ENCODE results near the gene MAP7D1.

MAP7D1 gene

GRCh38 chr1:36122062-36123030, 33.6 kb upstream of the MAP7D1 start:
- H3K9me2 ChIP-seq (replicated peaks; ENCODE audit: insufficient read depth, low read length) = no peaks in the 10 kb centered on the region
- no peaks in the 10 kb centered on the region for H3K79me2 ChIP-seq (ENCODE audit: insufficient read depth, low read length)
- H3K36me3 ChIP-seq (ENCODE audit: low read length) = no peaks in the 10 kb centered on the region
- no peak overlapping the region for H2AFZ ChIP-seq (ENCODE audit: low read depth, low read length, severe bottlenecking)
- no peak overlapping the region for H3K4me2 ChIP-seq (ENCODE audit: low read depth, low read length, poor library complexity, severe bottlenecking)
- no peaks in the 10 kb centered on the region for H3K9me3 ChIP-seq (ENCODE audit: insufficient read depth, low read length)
- H3K27ac ChIP-seq (ENCODE audit: low read depth, low read length) = no peak overlapping the region
- H4K20me1 ChIP-seq (ENCODE audit: low read depth, low read length) = no peaks in the 10 kb centered on the region
- H3K4me3 ChIP-seq (ENCODE audit: insufficient read depth, low read length, poor library complexity, severe bottlenecking) = no peak overlapping the region
- TF ChIP-seq EZH2phosphoT487 (conservative IDR thresholded peaks at IDR 0.05; ENCODE audit: low read length) = no peak
- no peak for TF ChIP-seq CTCF (IDR thresholded peaks at IDR 0.05; ENCODE audit: insufficient read depth, low read length, poor library complexity, severe bottlenecking)
- no peak overlapping the region for H3K9ac ChIP-seq (ENCODE audit: low read length)
- no peaks in the 10 kb centered on the region for H3K27me3 ChIP-seq (ENCODE audit: low read length)
- H3F3A ChIP-seq (ENCODE audit: insufficient read depth) = no peaks in the 10 kb centered on the region

GRCh38 chr1:36123356-36123755, 32.6 kb upstream of the MAP7D1 start:
- H3K9ac ChIP-seq (ENCODE audit: low read length) = no peak overlapping the region
- no peaks in the 10 kb centered on the region for H4K20me1 ChIP-seq (ENCODE audit: low read depth, low read length)
- no peaks in the 10 kb centered on the region for H3F3A ChIP-seq (ENCODE audit: insufficient read depth)
- peak overlapping the region; percentile 23 for H2AFZ ChIP-seq (ENCODE audit: low read depth, low read length, severe bottlenecking)
- no peaks in the 10 kb centered on the region for H3K9me2 ChIP-seq (replicated peaks; ENCODE audit: insufficient read depth, low read length)
- no peak overlapping the region for H3K4me3 ChIP-seq (ENCODE audit: insufficient read depth, low read length, poor library complexity, severe bottlenecking)
- no peaks in the 10 kb centered on the region for H3K79me2 ChIP-seq (ENCODE audit: insufficient read depth, low read length)
- H3K36me3 ChIP-seq (ENCODE audit: low read length) = no peaks in the 10 kb centered on the region
- no peaks in the 10 kb centered on the region for H3K9me3 ChIP-seq (ENCODE audit: insufficient read depth, low read length)
- H3K27ac ChIP-seq (ENCODE audit: low read depth, low read length) = no peak overlapping the region
- TF ChIP-seq EZH2phosphoT487 (conservative IDR thresholded peaks at IDR 0.05; ENCODE audit: low read length) (no peak), CTCF (IDR thresholded peaks at IDR 0.05; ENCODE audit: insufficient read depth, low read length, poor library complexity, severe bottlenecking) (no peak)
- H3K27me3 ChIP-seq (ENCODE audit: low read length) = no peaks in the 10 kb centered on the region
- H3K4me2 ChIP-seq (ENCODE audit: low read depth, low read length, poor library complexity, severe bottlenecking) = no peak overlapping the region

GRCh38 chr1:36124404-36125128, 31.4 kb upstream of the MAP7D1 start:
- Histone ChIP-seq H2AFZ (ENCODE audit: low read depth, low read length, severe bottlenecking) (no peak overlapping the region), H3K36me3 (ENCODE audit: low read length) (no peaks in the 10 kb centered on the region), H3K79me2 (ENCODE audit: insufficient read depth, low read length) (no peaks in the 10 kb centered on the region), H3K9me3 (ENCODE audit: insufficient read depth, low read length) (no peaks in the 10 kb centered on the region), H3F3A (ENCODE audit: insufficient read depth) (no peaks in the 10 kb centered on the region), H3K27me3 (ENCODE audit: low read length) (no peaks in the 10 kb centered on the region), H4K20me1 (ENCODE audit: low read depth, low read length) (no peaks in the 10 kb centered on the region), H3K4me3 (ENCODE audit: insufficient read depth, low read length, poor library complexity, severe bottlenecking) (no peak overlapping the region), H3K4me2 (ENCODE audit: low read depth, low read length, poor library complexity, severe bottlenecking) (no peak overlapping the region), H3K27ac (ENCODE audit: low read depth, low read length) (no peak overlapping the region), H3K9ac (ENCODE audit: low read length) (no peak overlapping the region), H3K9me2 (replicated peaks; ENCODE audit: insufficient read depth, low read length) (no peaks in the 10 kb centered on the region)
- TF ChIP-seq CTCF (IDR thresholded peaks at IDR 0.05; ENCODE audit: insufficient read depth, low read length, poor library complexity, severe bottlenecking) = no peak
- no peak for TF ChIP-seq EZH2phosphoT487 (conservative IDR thresholded peaks at IDR 0.05; ENCODE audit: low read length)

All from SU-DHL-6 (cell line).